Thoracic aorta (tissue), 2 donors: ENCODE results near the gene SAMSN1. TPM values are rescaled to one million over a fixed set of nuclear protein-coding genes. Genes with fewer than 3 reads are reported as not detected.

Source experiments
- ATAC-seq: fragments of 150-250 bp; one replicate; pipeline ENCODE4 v1.8.0; 2017; ENCODE audit warnings: low read depth; ENCODE audit not compliant: insufficient number of reproducible peaks, low FRiP score
- DNase-seq: peaks from one replicate; pipeline ENCODE4 v3.0.0-alpha.2; 2020; ENCODE audit warnings: low spot score
- H3K27ac ChIP-seq, 2 donors: fragments of 200-600 bp; sonication (generic); 1 replicate in 1 of 2; 2 replicates in 1 of 2; pipeline ENCODE4 v1.5.1; 2016; ENCODE audit warnings: mild to moderate bottlenecking in 2 of 2, moderate library complexity in 2 of 2
- H3K27me3 ChIP-seq: fragments of 200-600 bp; sonication (generic); replicated peaks from 2 replicates; pipeline ENCODE4 v1.6.0; 2016; ENCODE audit warnings: mild to moderate bottlenecking; ENCODE audit not compliant: insufficient read depth
- H3K36me3 ChIP-seq: fragments of 200-600 bp; sonication (generic); one replicate; pipeline ENCODE4 v1.5.1; 2016
- H3K4me1 ChIP-seq, 2 donors: fragments of 200-600 bp; sonication (generic); 1 replicate in 1 of 2; 2 replicates in 1 of 2; pipeline versions ENCODE4 v1.5.1 to v1.6.0; 2016; ENCODE audit warnings: low read depth in 2 of 2, mild to moderate bottlenecking in 1 of 2; ENCODE audit not compliant: control insufficient read depth in 1 of 2
- H3K4me3 ChIP-seq: fragments of 200-600 bp; sonication (generic); 2 replicates; pipeline ENCODE4 v1.5.1; 2016; ENCODE audit warnings: mild to moderate bottlenecking
- H3K9me3 ChIP-seq: fragments of 200-600 bp; sonication (generic); 2 replicates; pipeline ENCODE4 v1.5.1; 2016
- CTCF ChIP-seq: fragments of 200-600 bp; sonication (generic); IDR thresholded peaks from one replicate; pipeline ENCODE4 v1.5.1; 2019; ENCODE audit warnings: antibody characterized with exemption
- total RNA-seq, 2 donors: library from RNA; depleted of rRNA; stranded (reverse); fragments of >200 nt; gene quantifications; one replicate each; pipeline versions ENCODE4 v1.1.0 to v1.2.3, GENCODE V29; 2016

The SAMSN1 gene
- total RNA-seq, 2 donors from 2014 or later: 6.6 to 20.5 TPM

GRCh38 chr21:14562959-14563358, 16.8 kb upstream of the SAMSN1 start:
- Histone ChIP-seq H3K9me3 (no peaks in the 10 kb centered on the region), H3K27ac (no peak overlapping the region), H3K36me3 (no peaks in the 10 kb centered on the region), H3K27me3 (no peaks in the 10 kb centered on the region), H3K4me3 (no peak overlapping the region), H3K4me1 (no peaks in the 10 kb centered on the region)
- no peak for ATAC-seq
- TF ChIP-seq CTCF: no peak
- DNase-seq: no peak

GRCh38 chr21:14560555-14560954, 14.4 kb upstream of the SAMSN1 start:
- Histone ChIP-seq H3K9me3 (no peaks in the 10 kb centered on the region), H3K4me1 (no peaks in the 10 kb centered on the region), H3K36me3 (no peaks in the 10 kb centered on the region), H3K4me3 (no peak overlapping the region), H3K27me3 (no peaks in the 10 kb centered on the region), H3K27ac (no peak overlapping the region)
- ATAC-seq (no peak), DNase-seq (no peak)
- TF ChIP-seq CTCF: no peak

GRCh38 chr21:14560139-14560538, 14.0 kb upstream of the SAMSN1 start:
- ATAC-seq (no peak), DNase-seq (no peak)
- H3K36me3 ChIP-seq: no peaks in the 10 kb centered on the region
- H3K27ac ChIP-seq: no peak overlapping the region
- no peak overlapping the region for H3K4me3 ChIP-seq
- no peaks in the 10 kb centered on the region for H3K27me3 ChIP-seq
- no peak for TF ChIP-seq CTCF
- no peaks in the 10 kb centered on the region for H3K4me1 ChIP-seq
- H3K9me3 ChIP-seq: no peaks in the 10 kb centered on the region

- DNase-seq (no peak), ATAC-seq (no peak)
These were observed 13.0 kb upstream of the SAMSN1 start for GRCh38 chr21:14559102-14559501.

GRCh38 chr21:14557413-14557812, 11.3 kb upstream of the SAMSN1 start:
- Histone ChIP-seq H3K4me3 (no peak overlapping the region), H3K9me3 (no peaks in the 10 kb centered on the region), H3K27me3 (no peaks in the 10 kb centered on the region), H3K36me3 (no peaks in the 10 kb centered on the region), H3K4me1 (no peaks in the 10 kb centered on the region), H3K27ac (no peak overlapping the region)
- ATAC-seq: no peak
- DNase-seq: no peak
- TF ChIP-seq CTCF: no peak

More at GRCh38 chr21:14559102-14559501, 13.0 kb upstream of the SAMSN1 start:
- no peaks in the 10 kb centered on the region for H3K9me3 ChIP-seq
- H3K36me3 ChIP-seq: no peaks in the 10 kb centered on the region
- H3K4me3 ChIP-seq: no peak overlapping the region
- no peak for TF ChIP-seq CTCF
- H3K27ac ChIP-seq: no peak overlapping the region
- H3K4me1 ChIP-seq: no peaks in the 10 kb centered on the region
- H3K27me3 ChIP-seq: no peaks in the 10 kb centered on the region
